HL-60 (cell line): Measurements from ENCODE around the gene ATXN7L2.

Source experiments
- DNase-seq, 2 experiments: peaks; one replicate each; pipeline ENCODE4 v3.0.0-alpha.2; 2010 to 2020; ENCODE audit warnings: low read depth in 1 of 2, low spot score in 1 of 2
- H3K27ac ChIP-seq: fragments of 250-450 bp; sonication (Bioruptor Pico); replicated peaks from 2 replicates; pipeline ENCODE4 v1.5.1; 2020; ENCODE audit warnings: mild to moderate bottlenecking, moderate library complexity
- H3K27me3 ChIP-seq: fragments of 250-450 bp; sonication (Bioruptor Pico); 2 replicates; pipeline ENCODE4 v1.5.1; 2021; ENCODE audit warnings: mild to moderate bottlenecking, moderate library complexity; ENCODE audit not compliant: insufficient read depth, poor library complexity, severe bottlenecking
- H3K4me3 ChIP-seq: replicated peaks from 2 replicates; pipeline ENCODE4 v1.5.1; 2011; ENCODE audit warnings: mild to moderate bottlenecking, control low read depth, low read length; ENCODE audit not compliant: insufficient read depth
- GABPA ChIP-seq: IDR thresholded peaks from 2 replicates; pipeline ENCODE4 v1.6.1; 2012; ENCODE audit warnings: low read depth
- POLR2AphosphoS5 ChIP-seq: IDR thresholded peaks from 2 replicates; pipeline ENCODE4 v1.6.1; 2012; ENCODE audit warnings: low read depth
- SPI1 ChIP-seq: IDR thresholded peaks from 2 replicates; pipeline ENCODE4 v1.6.1; 2012; ENCODE audit warnings: low read depth, mild to moderate bottlenecking, borderline replicate concordance
- TF ChIP-seq, protein P1 (sequence below): IDR thresholded peaks from one replicate; pipeline ENCODE4 v1.5.1; 2011; ENCODE audit warnings: low read length, control low read depth, inconsistent platforms; ENCODE audit not compliant: insufficient read depth
- TF ChIP-seq, protein P2 (sequence below): IDR thresholded peaks from 2 replicates; pipeline ENCODE4 v1.6.1; 2012; ENCODE audit warnings: low read depth; ENCODE audit not compliant: insufficient replicate concordance

The ATXN7L2 gene

DNA sequence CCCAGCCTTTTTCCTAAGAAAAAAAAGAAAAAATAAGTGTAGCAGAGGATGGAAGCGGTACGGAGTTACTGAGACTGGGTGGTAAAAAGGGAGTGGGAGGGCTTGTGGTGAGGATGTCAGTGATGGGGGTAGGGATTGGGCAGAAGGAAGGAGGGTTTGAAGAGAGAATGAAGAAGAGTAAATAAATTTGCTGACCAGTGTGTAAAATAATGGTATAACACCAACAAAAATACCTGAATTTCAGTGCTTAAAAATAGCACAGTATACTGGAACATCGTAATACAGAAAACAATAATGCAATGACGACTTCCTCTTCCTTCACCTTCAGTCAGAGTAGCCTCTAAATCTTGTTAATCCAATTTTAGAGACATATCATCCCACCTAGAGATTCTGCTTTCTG lies 36.2 kb upstream of the ATXN7L2 start:
- H3K4me3 ChIP-seq = no peak overlapping the region
- TF ChIP-seq SPI1 = no peak
- TF ChIP-seq POLR2AphosphoS5 = no peak
- TF ChIP-seq, protein P1, sequence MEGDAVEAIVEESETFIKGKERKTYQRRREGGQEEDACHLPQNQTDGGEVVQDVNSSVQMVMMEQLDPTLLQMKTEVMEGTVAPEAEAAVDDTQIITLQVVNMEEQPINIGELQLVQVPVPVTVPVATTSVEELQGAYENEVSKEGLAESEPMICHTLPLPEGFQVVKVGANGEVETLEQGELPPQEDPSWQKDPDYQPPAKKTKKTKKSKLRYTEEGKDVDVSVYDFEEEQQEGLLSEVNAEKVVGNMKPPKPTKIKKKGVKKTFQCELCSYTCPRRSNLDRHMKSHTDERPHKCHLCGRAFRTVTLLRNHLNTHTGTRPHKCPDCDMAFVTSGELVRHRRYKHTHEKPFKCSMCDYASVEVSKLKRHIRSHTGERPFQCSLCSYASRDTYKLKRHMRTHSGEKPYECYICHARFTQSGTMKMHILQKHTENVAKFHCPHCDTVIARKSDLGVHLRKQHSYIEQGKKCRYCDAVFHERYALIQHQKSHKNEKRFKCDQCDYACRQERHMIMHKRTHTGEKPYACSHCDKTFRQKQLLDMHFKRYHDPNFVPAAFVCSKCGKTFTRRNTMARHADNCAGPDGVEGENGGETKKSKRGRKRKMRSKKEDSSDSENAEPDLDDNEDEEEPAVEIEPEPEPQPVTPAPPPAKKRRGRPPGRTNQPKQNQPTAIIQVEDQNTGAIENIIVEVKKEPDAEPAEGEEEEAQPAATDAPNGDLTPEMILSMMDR = no peak
- TF ChIP-seq GABPA = no peak
- TF ChIP-seq, protein P2, sequence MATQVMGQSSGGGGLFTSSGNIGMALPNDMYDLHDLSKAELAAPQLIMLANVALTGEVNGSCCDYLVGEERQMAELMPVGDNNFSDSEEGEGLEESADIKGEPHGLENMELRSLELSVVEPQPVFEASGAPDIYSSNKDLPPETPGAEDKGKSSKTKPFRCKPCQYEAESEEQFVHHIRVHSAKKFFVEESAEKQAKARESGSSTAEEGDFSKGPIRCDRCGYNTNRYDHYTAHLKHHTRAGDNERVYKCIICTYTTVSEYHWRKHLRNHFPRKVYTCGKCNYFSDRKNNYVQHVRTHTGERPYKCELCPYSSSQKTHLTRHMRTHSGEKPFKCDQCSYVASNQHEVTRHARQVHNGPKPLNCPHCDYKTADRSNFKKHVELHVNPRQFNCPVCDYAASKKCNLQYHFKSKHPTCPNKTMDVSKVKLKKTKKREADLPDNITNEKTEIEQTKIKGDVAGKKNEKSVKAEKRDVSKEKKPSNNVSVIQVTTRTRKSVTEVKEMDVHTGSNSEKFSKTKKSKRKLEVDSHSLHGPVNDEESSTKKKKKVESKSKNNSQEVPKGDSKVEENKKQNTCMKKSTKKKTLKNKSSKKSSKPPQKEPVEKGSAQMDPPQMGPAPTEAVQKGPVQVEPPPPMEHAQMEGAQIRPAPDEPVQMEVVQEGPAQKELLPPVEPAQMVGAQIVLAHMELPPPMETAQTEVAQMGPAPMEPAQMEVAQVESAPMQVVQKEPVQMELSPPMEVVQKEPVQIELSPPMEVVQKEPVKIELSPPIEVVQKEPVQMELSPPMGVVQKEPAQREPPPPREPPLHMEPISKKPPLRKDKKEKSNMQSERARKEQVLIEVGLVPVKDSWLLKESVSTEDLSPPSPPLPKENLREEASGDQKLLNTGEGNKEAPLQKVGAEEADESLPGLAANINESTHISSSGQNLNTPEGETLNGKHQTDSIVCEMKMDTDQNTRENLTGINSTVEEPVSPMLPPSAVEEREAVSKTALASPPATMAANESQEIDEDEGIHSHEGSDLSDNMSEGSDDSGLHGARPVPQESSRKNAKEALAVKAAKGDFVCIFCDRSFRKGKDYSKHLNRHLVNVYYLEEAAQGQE = no peak
- H3K27me3 ChIP-seq = peaks cover 7% of the 10 kb centered on the region
- H3K27ac ChIP-seq = no peak overlapping the region
- no peak for DNase-seq

DNA sequence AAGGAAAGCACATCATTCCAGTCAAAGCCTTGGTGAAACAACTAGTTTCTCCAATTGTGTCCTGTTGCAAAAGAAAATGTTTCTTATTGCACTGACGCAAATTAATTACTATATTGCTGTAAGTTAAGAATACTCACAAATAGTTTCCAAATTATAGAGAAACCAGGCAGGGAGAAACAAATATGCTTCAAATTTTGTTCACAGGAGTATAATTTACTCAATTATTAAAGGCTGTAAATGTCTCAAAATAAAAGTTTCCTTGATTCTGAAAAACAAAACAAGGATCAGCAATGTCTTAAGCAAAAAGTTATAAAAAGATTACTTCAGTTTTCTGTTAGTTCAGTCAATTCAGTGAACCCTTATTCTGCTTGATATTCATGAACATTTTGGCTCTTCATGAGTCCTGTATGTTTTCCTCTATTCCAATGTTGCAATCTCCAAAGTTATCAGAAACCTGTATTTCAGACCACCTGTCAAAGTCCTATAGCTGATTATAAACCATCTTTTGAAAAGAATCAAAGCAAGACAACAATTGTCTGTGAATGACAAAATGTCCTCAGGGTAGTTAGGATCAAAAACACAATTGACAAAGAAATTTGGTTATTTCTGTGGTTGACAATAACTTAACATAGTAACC lies 29.1 kb upstream of the ATXN7L2 start:
- Histone ChIP-seq H3K27ac (no peak overlapping the region), H3K27me3 (peaks cover 5% of the 10 kb centered on the region), H3K4me3 (no peak overlapping the region)
- no peak for DNase-seq
- TF ChIP-seq, protein P2 = no peak
- no peak for TF ChIP-seq POLR2AphosphoS5
- TF ChIP-seq, protein P1 = no peak
- no peak for TF ChIP-seq GABPA
- TF ChIP-seq SPI1 = no peak

DNA sequence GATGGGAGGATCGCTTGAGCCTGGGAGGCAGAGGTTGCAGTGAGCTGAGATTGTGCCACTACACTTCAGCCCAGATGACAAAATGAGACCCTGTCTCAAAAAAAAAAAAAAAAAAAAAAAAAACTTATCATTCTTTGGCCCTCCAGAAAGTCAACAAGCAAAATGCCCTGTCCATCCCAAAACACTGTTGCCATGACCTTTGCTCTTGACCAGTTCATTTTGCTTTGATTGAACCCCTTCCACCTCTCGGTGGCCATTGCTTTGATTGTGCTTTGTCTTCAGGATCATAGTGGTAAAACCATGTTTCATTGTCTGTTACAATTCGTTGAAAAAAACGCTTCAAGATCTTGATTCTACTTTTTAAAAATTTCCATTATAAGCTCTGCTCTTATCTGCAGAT lies 25.9 kb upstream of the ATXN7L2 start:
- DNase-seq = no peak
- Histone ChIP-seq H3K4me3 (no peak overlapping the region), H3K27ac (no peak overlapping the region), H3K27me3 (peaks cover 10% of the 10 kb centered on the region)
- TF ChIP-seq, protein P2 = no peak
- no peak for TF ChIP-seq SPI1

DNA sequence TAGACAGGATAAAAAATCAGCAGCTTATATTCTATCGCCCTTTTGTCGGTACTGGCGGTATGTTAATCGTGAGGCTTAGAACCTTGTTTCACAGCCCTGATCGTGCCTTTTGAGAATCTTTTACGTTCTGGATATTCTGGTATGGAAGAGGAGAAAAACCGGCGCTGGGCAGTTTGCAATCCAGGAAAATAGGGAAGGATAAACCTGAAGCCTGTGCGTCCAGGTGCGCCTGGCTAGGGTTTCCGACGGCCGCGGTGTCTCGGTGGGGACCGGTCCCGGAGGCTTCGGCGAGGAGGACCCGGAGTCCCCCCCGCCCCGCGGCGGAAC lies 17.6 kb upstream of the ATXN7L2 start:
- Histone ChIP-seq H3K27ac (no peak overlapping the region), H3K27me3 (peaks cover 64% of the 10 kb centered on the region), H3K4me3 (peak overlapping the region; percentile 32)
- no peak for DNase-seq
- TF ChIP-seq GABPA (no peak), SPI1 (no peak)
- TF ChIP-seq, protein P1 = no peak
